Measurements from ENCODE around the gene KRTAP13-1.

KRTAP13-1 gene, protein sequence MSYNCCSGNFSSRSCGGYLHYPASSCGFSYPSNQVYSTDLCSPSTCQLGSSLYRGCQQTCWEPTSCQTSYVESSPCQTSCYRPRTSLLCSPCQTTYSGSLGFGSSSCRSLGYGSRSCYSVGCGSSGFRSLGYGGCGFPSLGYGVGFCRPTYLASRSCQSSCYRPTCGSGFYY

DNA sequence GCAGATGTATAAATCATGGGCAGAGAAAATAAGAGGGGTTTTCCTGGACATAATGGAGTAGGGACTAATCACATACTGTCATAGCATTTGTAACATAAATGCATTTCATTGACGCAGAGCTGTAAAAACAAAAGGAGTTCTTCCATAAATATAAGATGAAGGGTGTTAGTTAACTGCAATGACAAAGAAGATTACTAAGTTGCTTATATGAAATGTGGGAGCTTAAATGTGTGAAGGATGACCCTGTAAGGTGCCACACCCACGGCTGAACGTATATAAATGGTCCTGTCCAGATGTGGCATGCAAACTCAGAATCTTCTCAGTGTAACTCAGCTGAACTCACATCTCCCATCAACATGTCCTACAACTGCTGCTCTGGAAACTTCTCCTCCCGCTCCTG lies at the start of gene KRTAP13-1:
Gene KRTAP13-1, plus strand, starts transcription at position 301 of the 400 bp plus-strand sequence. Its CDS starts 56 bp downstream, at position 357.
- no peak for DNase-seq

DNA sequence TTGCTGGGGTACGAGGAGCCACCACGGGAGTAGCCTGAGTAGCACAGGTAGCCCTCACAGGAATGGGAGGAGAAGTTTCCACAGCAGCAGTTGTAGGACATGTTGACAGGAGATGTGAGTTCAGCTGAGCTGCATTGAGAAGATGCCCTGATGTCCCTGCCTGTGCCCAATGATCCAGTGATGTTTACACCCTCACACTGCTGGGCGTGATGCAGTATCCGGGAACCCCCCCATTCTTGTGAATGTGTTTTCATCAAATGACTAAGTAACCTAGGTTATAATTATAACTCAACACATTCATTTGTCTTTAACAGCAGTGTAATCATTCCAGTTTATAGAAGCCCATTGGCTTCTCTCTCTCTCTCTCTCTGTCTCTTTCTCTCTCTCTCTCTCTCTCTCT lies 47.3 kb upstream of the KRTAP13-1 start, which contains the start of gene KRTAP23-1:
Gene KRTAP23-1, minus strand, starts transcription at position 101 of the 400 bp plus-strand sequence. Its CDS starts 0 bp downstream, at position 101.
- no peak for DNase-seq

DNA sequence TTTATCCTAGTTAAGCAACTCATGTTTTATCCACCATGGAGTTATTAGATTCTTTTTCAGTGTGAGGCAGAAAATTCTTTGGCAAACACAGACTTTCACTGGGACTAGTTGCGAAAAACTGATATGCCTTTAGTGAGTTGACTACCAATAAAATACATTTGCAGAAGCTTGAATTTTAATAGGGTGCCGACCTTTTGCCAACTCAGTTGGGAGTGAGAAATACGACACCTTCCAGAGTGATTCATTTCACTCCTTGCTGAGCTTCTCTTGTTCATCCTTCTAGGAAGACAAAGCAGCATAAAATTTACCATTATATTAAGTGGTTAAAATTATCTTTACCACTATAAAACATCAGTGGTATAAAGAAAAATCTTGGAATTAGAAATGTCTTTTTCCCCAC lies 46.3 kb upstream of the KRTAP13-1 start:
- DNase-seq: no peak

DNA sequence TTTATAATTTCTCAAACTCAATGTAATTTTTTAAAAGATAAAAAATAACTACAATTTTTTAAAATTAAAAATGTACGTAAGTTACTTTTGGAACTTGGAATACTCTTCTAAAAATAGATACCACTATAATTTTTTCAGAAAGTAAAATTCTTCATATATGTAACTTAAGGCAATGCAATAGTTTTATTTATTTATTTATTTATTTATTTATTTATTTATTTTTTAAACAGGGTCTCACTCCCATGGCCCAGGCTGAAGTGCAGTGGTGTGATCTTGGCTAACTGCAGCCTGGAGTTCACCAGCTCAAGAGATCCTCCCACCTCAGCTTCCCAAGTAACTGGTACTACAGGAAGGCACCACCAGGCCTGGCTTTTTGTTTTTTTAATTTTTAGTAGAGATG lies 44.3 kb upstream of the KRTAP13-1 start:
- DNase-seq: no peak

DNA sequence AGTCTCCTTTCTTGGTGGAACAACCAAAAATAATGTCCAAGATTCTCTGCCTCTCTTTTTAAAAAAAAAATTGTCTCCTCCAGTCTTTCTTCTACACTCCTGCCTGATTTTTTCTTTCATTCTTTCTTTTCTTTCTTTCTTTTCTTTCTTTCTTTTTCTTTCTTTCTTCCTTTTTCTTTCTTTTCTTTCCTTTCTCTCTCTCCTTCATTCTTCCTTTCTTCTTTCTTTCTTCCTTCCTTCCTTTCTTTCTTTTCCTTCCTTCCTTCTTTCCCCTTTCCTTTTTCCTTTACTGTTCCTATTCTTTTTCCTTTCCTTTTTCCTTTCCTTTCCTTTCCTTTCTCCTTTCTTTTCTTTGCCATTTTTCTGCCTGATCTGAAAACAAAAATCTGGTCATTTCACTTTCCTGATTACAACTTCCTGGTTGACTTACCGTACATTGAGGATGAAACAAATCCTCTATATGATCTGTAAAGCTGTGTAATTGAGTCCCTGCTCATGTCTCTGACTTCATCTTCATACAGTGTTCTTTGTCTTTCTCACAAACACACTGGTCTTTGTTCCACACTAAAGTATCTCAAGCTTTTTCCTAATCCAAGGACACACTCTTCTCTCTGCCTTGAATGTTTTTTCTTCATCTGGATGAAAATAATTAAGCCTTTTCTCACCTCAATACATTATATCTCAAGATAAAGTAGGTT lies 41.4 kb upstream of the KRTAP13-1 start:
- no peak for DNase-seq

DNA sequence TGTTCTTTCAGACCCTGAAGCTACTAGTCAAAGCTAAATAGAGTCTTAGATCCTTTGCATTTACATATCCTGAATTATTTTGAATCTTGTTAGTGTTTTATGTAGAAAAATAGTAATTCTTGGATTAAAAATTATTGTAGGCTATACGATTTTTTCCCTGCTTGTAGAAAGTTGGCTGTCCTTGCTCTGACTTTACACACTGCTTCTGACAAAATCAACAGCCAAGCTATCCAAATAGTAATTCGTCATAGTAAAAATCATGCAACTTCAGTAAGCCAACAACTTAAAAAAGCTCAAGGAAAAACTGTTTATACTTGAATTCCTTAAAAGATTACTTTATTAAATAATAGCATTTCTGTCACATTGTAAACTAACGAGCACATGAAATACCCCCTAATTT lies 39.9 kb upstream of the KRTAP13-1 start:
- no peak for DNase-seq

DNA sequence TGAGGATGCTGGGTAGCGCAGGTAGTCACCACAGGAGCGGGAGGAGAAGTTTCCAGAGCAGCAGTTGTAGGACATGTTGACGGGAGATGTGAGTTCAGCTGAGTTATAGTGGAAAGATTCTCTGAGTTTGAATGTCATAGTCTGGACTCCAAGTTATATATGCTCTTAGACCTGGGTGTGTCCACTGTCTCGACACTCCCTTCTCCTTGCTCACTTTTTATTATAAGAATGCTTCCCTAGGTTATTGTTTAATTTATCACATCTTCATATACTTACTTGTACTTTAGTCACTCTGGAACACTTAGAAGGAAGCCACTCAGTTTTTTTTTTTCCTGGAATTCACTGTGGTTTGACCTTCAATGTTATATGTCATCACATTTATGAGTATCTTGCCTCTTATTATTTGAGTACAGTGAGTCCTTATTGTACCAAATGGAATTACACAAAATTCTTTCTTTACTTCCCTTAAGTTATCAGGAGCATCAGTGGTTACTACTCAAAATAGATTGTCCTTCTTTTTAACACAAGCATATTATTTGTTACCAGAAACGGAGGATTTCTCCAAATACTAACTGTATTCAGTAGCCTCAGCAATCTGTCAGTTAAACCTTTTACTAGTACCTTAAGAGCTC lies 23.6 kb upstream of the KRTAP13-1 start, which contains the start of gene KRTAP13-2:
Gene KRTAP13-2, minus strand, starts transcription at position 133 of the 632 bp plus-strand sequence. Its CDS starts 58 bp downstream, at position 75.
- no peak for DNase-seq

DNA sequence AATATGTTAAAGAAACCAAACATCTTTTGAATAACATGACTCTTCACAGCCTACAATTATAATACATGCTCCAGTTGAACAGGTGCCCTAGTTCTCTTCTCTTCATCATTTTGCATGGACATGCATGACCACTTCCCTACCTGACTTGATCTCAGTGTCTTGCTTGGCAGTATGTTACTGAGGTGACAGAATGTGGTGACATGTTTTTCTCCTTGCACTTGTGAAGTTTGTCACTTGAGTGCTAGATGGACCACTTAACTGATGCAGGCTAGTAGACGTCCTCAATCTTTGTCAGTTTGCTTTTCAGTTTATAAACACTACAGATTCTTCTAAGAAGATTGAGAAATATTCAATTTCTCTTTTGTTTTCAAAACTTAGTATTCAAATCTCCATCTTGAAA lies 13.6 kb upstream of the KRTAP13-1 start:
- no peak for DNase-seq

DNA sequence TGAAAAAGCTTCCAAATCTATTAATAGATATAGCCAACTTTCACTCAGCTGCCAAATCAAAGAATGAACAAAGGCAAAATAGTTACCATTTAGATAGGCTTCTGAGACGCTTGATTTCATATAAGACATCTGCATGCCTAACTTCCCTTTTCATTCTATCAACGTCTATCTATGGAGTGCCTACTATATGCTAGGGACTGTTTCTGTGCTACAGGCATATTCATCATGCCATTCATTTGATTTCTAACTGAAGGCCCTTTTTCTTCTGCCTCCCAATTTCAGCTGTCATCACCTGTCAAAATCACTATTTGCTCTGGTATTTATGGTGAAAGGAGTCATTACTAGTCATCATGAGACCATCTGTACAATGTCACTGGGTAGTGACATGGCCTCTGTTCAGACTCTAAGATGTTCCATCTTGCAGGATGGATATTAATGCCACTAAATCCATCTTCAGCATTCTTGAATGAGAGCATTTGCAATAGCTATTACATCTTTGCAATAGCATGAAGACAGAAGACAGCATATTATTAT lies 4.3 kb upstream of the KRTAP13-1 start:
- no peak for DNase-seq

DNA sequence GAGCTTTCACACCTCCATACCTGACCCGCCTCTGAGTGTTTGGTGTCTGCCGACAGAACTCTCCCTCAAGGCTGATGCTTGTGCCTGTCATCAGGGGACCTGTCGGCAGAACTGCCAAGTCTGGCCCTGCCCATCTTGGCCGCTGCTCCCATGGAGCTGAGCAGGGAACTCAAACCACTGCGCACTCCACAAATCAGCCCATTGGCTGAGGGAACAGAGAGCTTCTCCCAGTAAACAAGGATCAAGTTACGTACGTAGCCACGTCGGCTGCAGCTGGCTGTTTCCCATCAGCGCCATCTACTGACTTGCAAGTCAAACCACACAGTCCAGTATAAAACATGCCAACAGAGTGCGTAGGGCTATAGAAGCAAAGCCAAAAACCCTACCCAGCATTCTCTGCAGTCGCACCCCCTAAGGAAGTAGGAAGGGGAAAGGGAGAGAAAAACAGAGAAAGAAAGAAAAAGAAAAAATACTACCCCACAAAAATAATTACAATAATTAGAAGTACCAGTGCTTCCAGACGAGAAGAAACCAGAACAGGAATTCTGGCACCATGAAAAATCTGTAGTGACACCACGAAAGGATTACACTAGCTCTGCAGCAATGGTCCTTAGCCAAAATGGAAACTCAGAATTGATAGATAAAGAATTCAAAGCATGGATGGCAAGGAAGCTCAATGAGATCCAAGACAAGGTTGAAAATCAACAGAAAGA lies 13.1 kb downstream of the KRTAP13-1 start:
- DNase-seq: peak in 1 of 2 donors; percentile 8

DNA sequence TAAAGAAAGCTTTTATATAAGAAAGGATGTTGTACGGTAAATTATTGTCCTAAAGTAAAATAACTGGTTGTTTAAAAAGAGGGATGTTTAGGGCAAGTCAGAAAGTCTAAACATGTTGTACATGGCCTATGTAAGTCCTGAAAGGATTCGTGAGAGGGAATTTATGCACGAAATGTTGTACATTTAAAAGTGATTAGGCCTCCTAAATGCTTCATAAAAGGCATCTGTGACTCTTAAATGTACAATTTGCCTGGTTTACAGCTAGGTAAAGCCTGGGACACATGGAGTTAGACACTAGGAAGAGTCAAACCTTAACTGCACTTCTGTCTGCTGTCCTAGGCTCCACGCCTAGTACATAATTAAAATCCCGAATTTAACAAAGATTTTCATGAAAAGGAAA lies 20.2 kb downstream of the KRTAP13-1 start:
- no peak for DNase-seq

DNA sequence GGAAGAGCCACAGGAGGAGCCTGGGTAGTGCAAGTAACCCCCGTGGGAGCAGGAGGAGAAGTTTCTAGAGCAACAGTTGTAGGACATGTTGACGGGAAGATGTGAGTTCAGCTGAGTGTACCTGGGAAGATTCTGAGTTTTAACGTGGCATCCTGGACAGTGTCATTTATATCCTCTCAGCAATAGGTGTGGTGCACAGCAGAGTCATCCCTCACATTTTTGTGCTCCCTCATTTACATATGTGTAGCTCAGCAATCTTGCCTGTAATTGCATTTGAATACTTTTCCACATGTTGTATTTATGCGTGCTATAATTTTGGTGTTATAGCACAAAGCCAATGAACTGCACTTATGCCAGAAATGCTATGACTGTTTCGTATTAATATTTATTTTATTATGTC lies 30.0 kb downstream of the KRTAP13-1 start, which contains the start of gene KRTAP13-3:
Gene KRTAP13-3, minus strand, starts transcription at position 101 of the 400 bp plus-strand sequence. Its CDS starts 14 bp downstream, at position 87.
- DNase-seq: no peak

DNA sequence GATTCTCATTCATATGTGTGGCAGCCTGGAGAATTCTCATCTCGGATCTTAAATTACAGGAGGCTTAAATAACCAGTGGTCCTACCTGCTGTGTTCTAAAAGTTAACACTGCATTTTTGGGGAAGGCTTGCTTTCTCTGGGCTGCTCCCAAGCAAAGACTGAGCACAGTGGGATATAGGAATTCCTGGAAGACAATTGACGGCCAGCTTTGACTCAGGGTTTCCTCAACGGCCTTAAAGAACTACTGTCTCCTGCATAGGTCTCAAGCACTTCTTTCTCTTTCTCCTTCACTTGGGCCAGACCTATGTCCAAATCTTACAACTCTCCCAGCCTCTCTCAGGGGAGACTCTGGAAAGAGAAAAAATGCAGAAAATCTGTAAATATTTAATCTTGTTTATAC lies 30.9 kb downstream of the KRTAP13-1 start:
- no peak for DNase-seq

DNA sequence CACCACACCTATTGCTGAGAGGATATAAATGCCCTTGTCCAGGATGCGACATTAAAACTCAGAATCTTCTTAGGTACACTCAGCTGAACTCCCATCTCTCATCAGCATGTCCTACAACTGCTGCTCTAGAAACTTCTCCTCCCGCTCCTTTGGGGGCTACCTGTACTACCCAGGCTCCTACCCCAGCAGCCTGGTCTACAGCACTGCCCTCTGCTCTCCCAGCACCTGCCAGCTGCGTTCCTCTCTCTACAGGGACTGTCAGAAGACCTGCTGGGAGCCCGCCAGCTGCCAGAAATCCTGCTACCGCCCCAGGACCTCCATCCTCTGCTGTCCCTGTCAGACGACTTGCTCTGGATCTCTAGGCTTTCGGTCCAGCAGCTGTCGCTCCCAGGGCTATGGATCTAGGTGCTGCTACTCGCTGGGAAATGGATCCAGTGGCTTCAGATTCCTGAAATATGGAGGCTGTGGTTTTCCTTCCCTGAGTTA lies 34.4 kb downstream of the KRTAP13-1 start, which contains the start of gene KRTAP13-4:
Gene KRTAP13-4, plus strand, starts transcription at position 51 of the 486 bp plus-strand sequence. Its CDS starts 56 bp downstream, at position 107.
- DNase-seq: no peak

DNA sequence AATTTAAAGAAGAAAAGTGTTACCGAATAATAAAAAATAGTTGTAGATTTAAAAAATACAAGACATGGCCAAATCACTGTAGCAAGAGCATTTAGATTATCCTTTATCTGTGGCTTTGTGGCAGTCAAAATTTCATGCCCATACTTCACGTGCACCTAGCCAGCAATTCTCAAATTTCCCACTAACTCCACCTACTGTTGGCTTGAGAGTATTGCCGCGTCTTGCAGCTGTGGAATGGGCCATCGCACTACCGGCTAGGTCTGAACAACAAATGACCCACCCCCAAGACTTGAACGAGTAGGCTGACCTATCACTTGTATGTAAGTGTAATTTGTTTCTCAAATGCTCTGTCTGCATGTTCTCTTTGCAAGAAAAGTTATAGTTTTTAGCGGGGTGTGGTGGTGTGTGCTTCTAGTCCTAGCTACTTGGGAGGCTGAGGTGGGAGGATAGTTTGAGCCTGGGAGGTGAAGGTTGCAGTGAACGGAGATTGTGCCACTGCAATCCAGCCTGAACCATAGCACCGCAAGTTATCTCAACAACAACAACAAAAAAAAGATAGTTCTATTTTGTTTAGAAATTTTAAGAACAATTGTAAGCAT lies 38.3 kb downstream of the KRTAP13-1 start:
- no peak for DNase-seq

DNA sequence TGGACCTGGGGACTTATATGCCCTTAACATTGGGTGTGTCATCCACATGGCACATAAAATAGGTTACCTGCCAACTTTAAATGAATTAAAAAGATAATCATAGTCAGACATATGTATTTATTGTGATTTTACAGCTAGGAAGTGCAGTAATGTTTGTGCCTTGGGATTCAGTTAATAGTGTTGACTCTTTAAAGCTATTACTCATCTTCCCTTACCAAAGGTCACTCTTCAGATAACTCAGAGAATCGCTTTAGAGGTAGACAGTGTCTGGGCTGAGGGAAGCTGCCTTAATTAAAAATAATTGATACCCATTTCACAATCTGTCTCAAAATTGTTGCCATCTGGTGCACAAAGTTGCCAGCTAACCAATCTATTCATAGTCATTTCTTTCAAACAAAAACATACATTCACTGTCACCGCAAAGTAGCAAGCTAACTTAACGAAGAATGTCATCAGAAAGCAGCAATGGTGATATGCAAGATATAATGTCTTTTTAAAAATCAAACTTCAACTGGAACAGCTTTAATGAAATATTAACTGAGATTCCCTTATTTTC lies 41.3 kb downstream of the KRTAP13-1 start:
- DNase-seq: no peak

DNA sequence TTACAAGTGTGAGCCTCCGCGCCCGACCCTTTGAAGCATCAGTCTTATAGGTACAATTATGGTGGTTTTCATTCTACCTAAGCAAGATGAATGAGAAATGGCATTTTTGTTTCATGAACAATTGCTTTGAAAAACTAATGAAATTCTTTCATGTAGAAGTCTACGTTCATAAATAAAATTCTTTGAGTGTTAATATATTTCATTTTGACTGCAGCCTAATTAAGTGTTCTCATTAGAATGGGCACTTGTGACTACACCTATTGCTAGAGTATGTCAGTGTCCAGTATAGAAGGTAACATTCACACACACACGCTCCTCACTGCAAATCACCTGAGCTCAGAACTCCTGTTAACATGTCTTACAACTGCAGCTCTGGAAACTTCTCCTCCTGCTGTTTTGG lies 44.1 kb downstream of the KRTAP13-1 start, which contains the start of gene KRTAP15-1:
Gene KRTAP15-1, plus strand, starts transcription at position 301 of the 400 bp plus-strand sequence. Its CDS starts 53 bp downstream, at position 354.
- DNase-seq: no peak

DNA sequence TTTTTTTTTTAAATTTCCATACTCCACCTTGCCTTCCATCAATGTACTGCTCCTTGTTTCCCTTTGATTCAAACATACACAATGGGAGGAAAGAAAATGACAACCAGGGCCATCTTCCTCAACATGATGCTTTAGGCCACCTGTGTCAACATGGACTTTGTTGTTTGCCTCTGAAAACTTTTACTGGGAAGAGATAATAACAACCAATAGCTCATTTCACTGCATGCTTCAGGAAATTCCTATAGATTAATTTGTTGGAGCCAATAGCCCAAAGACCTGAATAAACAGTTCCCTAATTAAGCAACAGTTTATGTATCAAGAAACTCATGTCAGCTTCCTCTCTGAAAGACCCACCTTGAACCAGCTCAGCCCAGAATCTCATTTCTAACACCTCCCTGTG lies 47.4 kb downstream of the KRTAP13-1 start:
- DNase-seq: no peak

DNA sequence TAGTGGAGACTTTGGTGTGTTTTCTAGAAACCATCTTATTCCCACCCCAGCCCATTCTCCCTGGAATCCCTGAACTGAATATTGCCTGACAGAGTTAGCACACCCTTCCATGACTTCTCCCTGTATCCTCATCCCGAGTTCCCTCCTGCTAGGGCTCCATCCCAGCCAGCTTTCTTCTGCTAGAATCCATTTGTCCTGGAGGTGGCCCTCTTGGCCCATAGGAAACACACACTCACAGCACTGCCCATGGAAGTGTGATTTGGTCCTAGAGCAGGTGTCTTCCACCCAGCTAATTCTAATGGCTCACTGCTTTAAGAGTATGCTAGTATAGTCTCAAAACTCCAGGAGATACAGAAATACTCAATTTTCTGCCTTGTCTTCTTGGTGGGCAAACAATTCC lies 48.4 kb downstream of the KRTAP13-1 start:
- DNase-seq: no peak
